Lower leg skin (tissue), 3 donors: Measurements from ENCODE around the gene ARHGAP33.

Experiments
- CTCF ChIP-seq, 3 donors: fragments of 450-650 bp; IDR thresholded peaks; one replicate each; pipeline ENCODE4 v1.5.1; 2016; ENCODE audit warnings: antibody characterized with exemption in 3 of 3, mild to moderate bottlenecking in 3 of 3, moderate library complexity in 2 of 3
- POLR2A ChIP-seq, 2 donors: fragments of 450-650 bp; IDR thresholded peaks; one replicate each; pipeline ENCODE4 v1.6.1; 2016 to 2017; ENCODE audit warnings: antibody characterized with exemption in 2 of 2, mild to moderate bottlenecking in 1 of 2, moderate library complexity in 1 of 2

- no peak for TF ChIP-seq CTCF (IDR thresholded peaks at IDR 0.05)
- TF ChIP-seq POLR2A (IDR thresholded peaks at IDR 0.05), result no peak
Observed at GRCh38 chr19:35784503-35785338, 9.4 kb downstream of the ARHGAP33 start.
